PC-3 (cell line): ENCODE data around the gene FOXK2. TPM values are rescaled to one million over a fixed set of nuclear protein-coding genes. Genes with fewer than 3 reads are reported as not detected.

Source experiments
- ATAC-seq: fragments of 200-7000 bp; cut with Tn5 transposase; 2 replicates; pipeline ENCODE4 v1.9.1; 2020; ENCODE audit warnings: mild to moderate bottlenecking, moderate library complexity
- BruUV-seq: library from RNA; stranded (reverse); fragments of 400-500 nt; replicated peaks from 2 replicates; lab custom pipeline; 2021; lab: Mats Ljungman, UMichigan
- CTCF ChIA-PET: fragments of 300-600 bp; sonication (Branson Sonifier 250); formaldehyde crosslinking; loops from one replicate; lab custom pipeline; 2022; ENCODE audit warnings: antibody characterized with exemption; lab: Charles Lee
- POLR2A ChIA-PET: fragments of 300-600 bp; sonication (Branson Sonifier 250); formaldehyde crosslinking; loops from one replicate; lab custom pipeline; 2022; ENCODE audit warnings: antibody characterized with exemption; ENCODE audit not compliant: unreplicated experiment; lab: Charles Lee
- DNase-seq: peaks from one replicate; pipeline ENCODE4 v3.0.0-alpha.2; 2015
- H2AFZ ChIP-seq: fragments of 300-600 bp; sonication (generic); 2 replicates; pipeline ENCODE4 v1.6.0; 2016; ENCODE audit warnings: antibody characterized with exemption, low read length
- H3F3A ChIP-seq: fragments of 300-600 bp; sonication (generic); one replicate; pipeline ENCODE4 v1.6.0; 2017; ENCODE audit warnings: antibody characterized with exemption, low read length, control low read depth, mild to moderate bottlenecking; ENCODE audit not compliant: unreplicated experiment
- H3K27ac ChIP-seq: fragments of 300-600 bp; sonication (generic); 2 replicates; pipeline ENCODE4 v1.5.1; 2016; ENCODE audit warnings: mild to moderate bottlenecking, low read length
- H3K27me3 ChIP-seq: fragments of 300-600 bp; sonication (generic); 2 replicates; pipeline ENCODE4 v1.6.1; 2016; ENCODE audit warnings: low read length, mixed read lengths
- H3K36me3 ChIP-seq: fragments of 300-600 bp; sonication (generic); 2 replicates; pipeline ENCODE4 v1.6.1; 2016; ENCODE audit warnings: low read depth, mixed run types, low read length, mixed read lengths
- H3K4me1 ChIP-seq: fragments of 300-600 bp; sonication (generic); 2 replicates; pipeline ENCODE4 v1.5.1; 2016; ENCODE audit warnings: low read length; ENCODE audit not compliant: insufficient read depth
- H3K4me2 ChIP-seq: fragments of 300-600 bp; sonication (generic); 2 replicates; pipeline ENCODE4 v1.6.0; 2016; ENCODE audit warnings: low read length
- H3K4me3 ChIP-seq: fragments of 300-600 bp; sonication (generic); 2 replicates; pipeline ENCODE4 v1.5.1; 2016; ENCODE audit warnings: mild to moderate bottlenecking, low read length, mixed read lengths
- H3K79me2 ChIP-seq: fragments of 300-600 bp; sonication (generic); 2 replicates; pipeline ENCODE4 v1.6.1; 2017; ENCODE audit warnings: low read length, mixed read lengths
- H3K9ac ChIP-seq: fragments of 300-600 bp; sonication (generic); 2 replicates; pipeline ENCODE4 v1.6.0; 2016; ENCODE audit warnings: mild to moderate bottlenecking, low read length
- H3K9me2 ChIP-seq: fragments of 300-600 bp; sonication (generic); replicated peaks from 2 replicates; pipeline ENCODE4 v1.6.1; 2016; ENCODE audit warnings: mixed run types, low read length, mixed read lengths
- H3K9me3 ChIP-seq: fragments of 300-600 bp; sonication (generic); 2 replicates; pipeline ENCODE4 v1.6.1; 2016; ENCODE audit warnings: low read length, mixed read lengths
- H4K20me1 ChIP-seq: fragments of 300-600 bp; sonication (generic); 2 replicates; pipeline ENCODE4 v1.6.1; 2016; ENCODE audit warnings: low read length, mixed read lengths
- EZH2 ChIP-seq: fragments of 300-600 bp; sonication (generic); IDR thresholded peaks from one replicate; pipeline ENCODE4 v1.6.1; 2017; ENCODE audit warnings: antibody characterized with exemption, mild to moderate bottlenecking, low read length; ENCODE audit not compliant: unreplicated experiment
- EZH2phosphoT487 ChIP-seq: fragments of 300-600 bp; sonication (generic); IDR thresholded peaks from 2 replicates; pipeline ENCODE4 v1.6.1; 2018; ENCODE audit warnings: mild to moderate bottlenecking, antibody characterized with exemption, low read length, borderline replicate concordance
- intact Hi-C: fragments of 100-400 bp; cut with micrococcal nuclease; formaldehyde crosslinking; loops from 2 replicates; pipeline ENCODE4 v1.9.0; 2023
- total RNA-seq: library from RNA; depleted of rRNA; stranded (reverse); fragments of >200 nt; gene quantifications from 2 replicates; pipeline ENCODE4 v1.2.3, GENCODE V29; 2014
- TF ChIP-seq, protein P1 (sequence below): fragments of 300-600 bp; sonication (generic); conservative IDR thresholded peaks from 2 replicates; pipeline ENCODE4 v1.5.1; 2017; ENCODE audit warnings: antibody characterized with exemption, low read depth, mild to moderate bottlenecking, low read length

FOXK2 gene
- total RNA-seq, 1 experiment from 2014 or later: 60.5 TPM

- intact Hi-C loops: loop anchor here (2.0 to 10.0 kb wide), 3 partner anchors 33 to 173 kb away; partner anchors contain the start of genes NARF and TEX19
- H3K9me2 ChIP-seq: no peaks in the 10 kb centered on the region
- H4K20me1 ChIP-seq: peaks cover 71% of the 10 kb centered on the region
- peaks cover 50% of the 10 kb centered on the region for H3K4me1 ChIP-seq
- H3K4me3 ChIP-seq: no peak overlapping the region
- no peak overlapping the region for H3K27ac ChIP-seq
- H3K4me2 ChIP-seq: peak overlapping the region; percentile 75; the same call in 1 of the 2 replicates
- H2AFZ ChIP-seq: no peak overlapping the region
- POLR2A ChIA-PET: no interaction called here
- H3K9me3 ChIP-seq: no peaks in the 10 kb centered on the region
- no peak overlapping the region for H3K9ac ChIP-seq
- no peaks in the 10 kb centered on the region for H3K36me3 ChIP-seq
- DNase-seq (no peak), ATAC-seq (no peak)
- TF ChIP-seq EZH2phosphoT487: no peak
- TF ChIP-seq, protein P1, sequence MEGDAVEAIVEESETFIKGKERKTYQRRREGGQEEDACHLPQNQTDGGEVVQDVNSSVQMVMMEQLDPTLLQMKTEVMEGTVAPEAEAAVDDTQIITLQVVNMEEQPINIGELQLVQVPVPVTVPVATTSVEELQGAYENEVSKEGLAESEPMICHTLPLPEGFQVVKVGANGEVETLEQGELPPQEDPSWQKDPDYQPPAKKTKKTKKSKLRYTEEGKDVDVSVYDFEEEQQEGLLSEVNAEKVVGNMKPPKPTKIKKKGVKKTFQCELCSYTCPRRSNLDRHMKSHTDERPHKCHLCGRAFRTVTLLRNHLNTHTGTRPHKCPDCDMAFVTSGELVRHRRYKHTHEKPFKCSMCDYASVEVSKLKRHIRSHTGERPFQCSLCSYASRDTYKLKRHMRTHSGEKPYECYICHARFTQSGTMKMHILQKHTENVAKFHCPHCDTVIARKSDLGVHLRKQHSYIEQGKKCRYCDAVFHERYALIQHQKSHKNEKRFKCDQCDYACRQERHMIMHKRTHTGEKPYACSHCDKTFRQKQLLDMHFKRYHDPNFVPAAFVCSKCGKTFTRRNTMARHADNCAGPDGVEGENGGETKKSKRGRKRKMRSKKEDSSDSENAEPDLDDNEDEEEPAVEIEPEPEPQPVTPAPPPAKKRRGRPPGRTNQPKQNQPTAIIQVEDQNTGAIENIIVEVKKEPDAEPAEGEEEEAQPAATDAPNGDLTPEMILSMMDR: no peak
- TF ChIP-seq EZH2: no peak
- no TSS peak for BruUV-seq
- peaks cover 100% of the 10 kb centered on the region for H3K79me2 ChIP-seq
- H3F3A ChIP-seq: peaks cover 18% of the 10 kb centered on the region
- H3K27me3 ChIP-seq: no peaks in the 10 kb centered on the region
- CTCF ChIA-PET: interaction anchor here (0.6 to 0.7 kb wide), 2 partner anchors 26 to 230 kb away, joined by 3 to 4 read pairs; no protein-coding TSS in a partner anchor
Measured at GRCh38 chr17:82527898-82528297, 8.4 kb downstream of the FOXK2 start.

GRCh38 chr17:82528484-82529265 lies 9.1 kb downstream of the FOXK2 start:
- no TSS peak for BruUV-seq
- 0 out of 2 replicates have a peak overlapping the region, but pooled peaks have one; percentile 19 for H2AFZ ChIP-seq
- TF ChIP-seq, protein P1: peak; percentile 84
- TF ChIP-seq EZH2: no peak
- no peaks in the 10 kb centered on the region for H3K27me3 ChIP-seq
- intact Hi-C loops: loop anchor here (1.0 to 10.0 kb wide), 4 partner anchors 23 to 174 kb away; partner anchors contain the start of genes NARF and TEX19
- H3K79me2 ChIP-seq: peaks cover 100% of the 10 kb centered on the region
- CTCF ChIA-PET: interaction anchor here (0.7 kb wide), 1 partner anchor 33 kb away, joined by 3 read pairs; no protein-coding TSS in a partner anchor
- peaks cover 68% of the 10 kb centered on the region for H4K20me1 ChIP-seq
- peak overlapping the region; percentile 14; the same call in 1 of the 2 replicates for H3K9ac ChIP-seq
- H3K4me1 ChIP-seq: peaks cover 48% of the 10 kb centered on the region
- H3K4me3 ChIP-seq: peak overlapping the region; percentile 16; the same call in 1 of the 2 replicates
- H3K36me3 ChIP-seq: no peaks in the 10 kb centered on the region
- H3K4me2 ChIP-seq: peak overlapping the region; percentile 75
- POLR2A ChIA-PET: no interaction called here
- no peaks in the 10 kb centered on the region for H3K9me3 ChIP-seq
- DNase-seq (peak; percentile 93), ATAC-seq (peak; percentile 78)
- H3K27ac ChIP-seq: peak overlapping the region; percentile 70
- no peaks in the 10 kb centered on the region for H3K9me2 ChIP-seq
- H3F3A ChIP-seq: peaks cover 18% of the 10 kb centered on the region
